ENCODE results near the gene POLR2M. TPM values are rescaled to one million over a fixed set of nuclear protein-coding genes. Genes with fewer than 3 reads are reported as not detected.

POLR2M gene
- total and polyA plus RNA-seq, 3 donors from 2014 or later, result 33.3 to 97.7 (median 87.2) TPM

- 75 to 84% methylated on average over 4 of the region's 4 CpGs for WGBS, 2 donors
- DNase-seq, result no peak
- no peaks in the 10 kb centered on the region for H3K36me3 ChIP-seq (ENCODE audit: low read depth, missing control alignments)
- no peak overlapping the region for H3K27ac ChIP-seq
- no peaks in the 10 kb centered on the region for H3K4me1 ChIP-seq
- no peak overlapping the region for H3K4me3 ChIP-seq
- intact Hi-C loops (cut with DNase I; ENCODE audit: low total_unique reads), result no loop called here
- TF ChIP-seq POLR2A (IDR thresholded peaks at IDR 0.05) (no peak), CTCF (IDR thresholded peaks at IDR 0.05) (no peak)
- no peaks in the 10 kb centered on the region for H3K9me3 ChIP-seq
- no peaks in the 10 kb centered on the region for H3K27me3 ChIP-seq
Observed at GRCh38 chr15:57735891-57736290, 29.4 kb downstream of the POLR2M start.

- Histone ChIP-seq H3K4me1 (no peaks in the 10 kb centered on the region), H3K36me3 (ENCODE audit: low read depth, missing control alignments) (no peaks in the 10 kb centered on the region), H3K27ac (no peak overlapping the region), H3K9me3 (no peaks in the 10 kb centered on the region), H3K4me3 (no peak overlapping the region), H3K27me3 (no peaks in the 10 kb centered on the region)
- 95 to 98% methylated on average over 2 of the region's 2 CpGs for WGBS, 2 donors
- DNase-seq, result no peak
- intact Hi-C loops (cut with DNase I; ENCODE audit: low total_unique reads), result no loop called here
- TF ChIP-seq POLR2A (IDR thresholded peaks at IDR 0.05) (no peak), CTCF (IDR thresholded peaks at IDR 0.05) (no peak)
Observed at GRCh38 chr15:57736591-57736990, 30.1 kb downstream of the POLR2M start.

- Histone ChIP-seq H3K27me3 (no peaks in the 10 kb centered on the region), H3K36me3 (ENCODE audit: low read depth, missing control alignments) (no peaks in the 10 kb centered on the region), H3K9me3 (no peaks in the 10 kb centered on the region), H3K4me3 (no peak overlapping the region), H3K4me1 (no peaks in the 10 kb centered on the region), H3K27ac (no peak overlapping the region)
- no peak for DNase-seq
- TF ChIP-seq POLR2A (IDR thresholded peaks at IDR 0.05), result no peak
- no peak for TF ChIP-seq CTCF (IDR thresholded peaks at IDR 0.05)
- WGBS, 2 donors, result 57 to 77% methylated on average over 1 of the region's 1 CpG
- intact Hi-C loops (cut with DNase I; ENCODE audit: low total_unique reads), result no loop called here
Observed at GRCh38 chr15:57738734-57739237, 32.3 kb downstream of the POLR2M start.

GRCh38 chr15:57740048-57740447 lies 33.5 kb downstream of the POLR2M start:
- Histone ChIP-seq H3K27me3 (no peaks in the 10 kb centered on the region), H3K36me3 (ENCODE audit: low read depth, missing control alignments) (no peaks in the 10 kb centered on the region), H3K4me3 (no peak overlapping the region), H3K9me3 (no peaks in the 10 kb centered on the region), H3K4me1 (no peaks in the 10 kb centered on the region), H3K27ac (no peak overlapping the region)
- TF ChIP-seq CTCF (IDR thresholded peaks at IDR 0.05) (no peak), POLR2A (IDR thresholded peaks at IDR 0.05) (no peak)
- 89 to 100% methylated on average over 1 to 4 of the region's 4 CpGs for WGBS, 2 donors
- intact Hi-C loops (cut with DNase I; ENCODE audit: low total_unique reads), result no loop called here
- DNase-seq, result no peak

- Histone ChIP-seq H3K9me3 (no peaks in the 10 kb centered on the region), H3K4me3 (no peak overlapping the region), H3K27ac (no peak overlapping the region), H3K27me3 (no peaks in the 10 kb centered on the region), H3K4me1 (no peaks in the 10 kb centered on the region), H3K36me3 (ENCODE audit: low read depth, missing control alignments) (no peaks in the 10 kb centered on the region)
- WGBS, 2 donors, result 43 to 56% methylated on average over 3 of the region's 3 CpGs
- DNase-seq, result no peak
- TF ChIP-seq CTCF (IDR thresholded peaks at IDR 0.05), result no peak
- no peak for TF ChIP-seq POLR2A (IDR thresholded peaks at IDR 0.05)
- intact Hi-C loops (cut with DNase I; ENCODE audit: low total_unique reads), result no loop called here
Observed at GRCh38 chr15:57741089-57741488, 34.6 kb downstream of the POLR2M start.
